ENCODE results near the gene KIF15.

KIF15 gene

GRCh38 chr3:44862226-44862637 is 100.6 kb downstream of the KIF15 start:
- Histone ChIP-seq H3K27ac (ENCODE audit: low read depth, low read length) (peak overlapping the region; percentile 80), H3K4me3 (ENCODE audit: low read depth in 1 of 2, low read length in 2 of 2) (peak overlapping the region; percentile 55 to 77), H3K9me3 (ENCODE audit: low read length) (no peaks in the 10 kb centered on the region), H3K27me3 (ENCODE audit: control insufficient read depth in 1 of 2, insufficient read depth in 2 of 2, low read length in 2 of 2) (no peaks in the 10 kb centered on the region), H3K9ac (ENCODE audit: low read length) (peak overlapping the region; percentile 88), H3K4me1 (ENCODE audit: insufficient read depth, low read length) (peaks cover 12% of the 10 kb centered on the region), H3K36me3 (ENCODE audit: insufficient read depth, low read length) (no peaks in the 10 kb centered on the region)

- H3K27ac ChIP-seq (ENCODE audit: low read depth, low read length): no peak overlapping the region
- no peaks in the 10 kb centered on the region for H3K27me3 ChIP-seq (ENCODE audit: control insufficient read depth in 1 of 2, insufficient read depth in 2 of 2, low read length in 2 of 2)
- H3K4me3 ChIP-seq (ENCODE audit: low read depth in 1 of 2, low read length in 2 of 2): no peak overlapping the region
- no peaks in the 10 kb centered on the region for H3K36me3 ChIP-seq (ENCODE audit: insufficient read depth, low read length)
- H3K9me3 ChIP-seq (ENCODE audit: low read length): no peaks in the 10 kb centered on the region
- peaks cover 12% of the 10 kb centered on the region for H3K4me1 ChIP-seq (ENCODE audit: insufficient read depth, low read length)
- H3K9ac ChIP-seq (ENCODE audit: low read length): no peak overlapping the region
Observed at GRCh38 chr3:44865272-44866035, 103.9 kb downstream of the KIF15 start.

GRCh38 chr3:44867421-44868111 is 106.0 kb downstream of the KIF15 start:
- H3K27ac ChIP-seq (ENCODE audit: low read depth, low read length): no peak overlapping the region
- H3K9me3 ChIP-seq (ENCODE audit: low read length): no peaks in the 10 kb centered on the region
- peaks cover 4% of the 10 kb centered on the region for H3K4me1 ChIP-seq (ENCODE audit: insufficient read depth, low read length)
- no peaks in the 10 kb centered on the region for H3K27me3 ChIP-seq (ENCODE audit: control insufficient read depth in 1 of 2, insufficient read depth in 2 of 2, low read length in 2 of 2)
- no peak overlapping the region for H3K9ac ChIP-seq (ENCODE audit: low read length)
- no peak overlapping the region for H3K4me3 ChIP-seq (ENCODE audit: low read depth in 1 of 2, low read length in 2 of 2)
- no peaks in the 10 kb centered on the region for H3K36me3 ChIP-seq (ENCODE audit: insufficient read depth, low read length)

GRCh38 chr3:44870375-44871061 is 108.9 kb downstream of the KIF15 start:
- no peaks in the 10 kb centered on the region for H3K27me3 ChIP-seq (ENCODE audit: control insufficient read depth in 1 of 2, insufficient read depth in 2 of 2, low read length in 2 of 2)
- no peak overlapping the region for H3K4me3 ChIP-seq (ENCODE audit: low read depth in 1 of 2, low read length in 2 of 2)
- H3K9ac ChIP-seq (ENCODE audit: low read length): no peak overlapping the region
- no peaks in the 10 kb centered on the region for H3K9me3 ChIP-seq (ENCODE audit: low read length)
- no peaks in the 10 kb centered on the region for H3K4me1 ChIP-seq (ENCODE audit: insufficient read depth, low read length)
- no peaks in the 10 kb centered on the region for H3K36me3 ChIP-seq (ENCODE audit: insufficient read depth, low read length)
- no peak overlapping the region for H3K27ac ChIP-seq (ENCODE audit: low read depth, low read length)

- no peaks in the 10 kb centered on the region for H3K4me1 ChIP-seq (ENCODE audit: insufficient read depth, low read length)
- no peak within 1 kb of the TSS for H3K4me3 ChIP-seq (ENCODE audit: low read depth in 1 of 2, low read length in 2 of 2)
- no peaks in the 10 kb centered on the region for H3K27me3 ChIP-seq (ENCODE audit: control insufficient read depth in 1 of 2, insufficient read depth in 2 of 2, low read length in 2 of 2)
- H3K36me3 ChIP-seq (ENCODE audit: insufficient read depth, low read length): no peaks in the 10 kb centered on the region
- H3K9ac ChIP-seq (ENCODE audit: low read length): no peak within 1 kb of the TSS
- no peak within 1 kb of the TSS for H3K27ac ChIP-seq (ENCODE audit: low read depth, low read length)
- H3K9me3 ChIP-seq (ENCODE audit: low read length): no peaks in the 10 kb centered on the region
Observed at GRCh38 chr3:44874308-44874707, 112.7 kb downstream of the KIF15 start, which contains the start of gene TGM4. Gene TGM4, plus strand, starts transcription at chr3:44874608. Its CDS starts 71 bp downstream, at chr3:44874679.

- no peak overlapping the region for H3K9ac ChIP-seq (ENCODE audit: low read length)
- no peak overlapping the region for H3K4me3 ChIP-seq (ENCODE audit: low read depth in 1 of 2, low read length in 2 of 2)
- H3K4me1 ChIP-seq (ENCODE audit: insufficient read depth, low read length): no peaks in the 10 kb centered on the region
- H3K9me3 ChIP-seq (ENCODE audit: low read length): no peaks in the 10 kb centered on the region
- H3K27ac ChIP-seq (ENCODE audit: low read depth, low read length): no peak overlapping the region
- no peaks in the 10 kb centered on the region for H3K27me3 ChIP-seq (ENCODE audit: control insufficient read depth in 1 of 2, insufficient read depth in 2 of 2, low read length in 2 of 2)
- no peaks in the 10 kb centered on the region for H3K36me3 ChIP-seq (ENCODE audit: insufficient read depth, low read length)
Observed at GRCh38 chr3:44875596-44875995, 114.0 kb downstream of the KIF15 start.

GRCh38 chr3:44877333-44877732 is 115.7 kb downstream of the KIF15 start:
- Histone ChIP-seq H3K36me3 (ENCODE audit: insufficient read depth, low read length) (no peaks in the 10 kb centered on the region), H3K4me1 (ENCODE audit: insufficient read depth, low read length) (no peaks in the 10 kb centered on the region), H3K4me3 (ENCODE audit: low read depth in 1 of 2, low read length in 2 of 2) (no peak overlapping the region), H3K27ac (ENCODE audit: low read depth, low read length) (no peak overlapping the region), H3K9ac (ENCODE audit: low read length) (no peak overlapping the region), H3K27me3 (ENCODE audit: control insufficient read depth in 1 of 2, insufficient read depth in 2 of 2, low read length in 2 of 2) (no peaks in the 10 kb centered on the region), H3K9me3 (ENCODE audit: low read length) (no peaks in the 10 kb centered on the region)

GRCh38 chr3:44880284-44880683 is 118.7 kb downstream of the KIF15 start:
- H3K4me1 ChIP-seq (ENCODE audit: insufficient read depth, low read length): no peaks in the 10 kb centered on the region
- H3K27ac ChIP-seq (ENCODE audit: low read depth, low read length): no peak overlapping the region
- no peaks in the 10 kb centered on the region for H3K9me3 ChIP-seq (ENCODE audit: low read length)
- no peaks in the 10 kb centered on the region for H3K36me3 ChIP-seq (ENCODE audit: insufficient read depth, low read length)
- H3K27me3 ChIP-seq (ENCODE audit: control insufficient read depth in 1 of 2, insufficient read depth in 2 of 2, low read length in 2 of 2): no peaks in the 10 kb centered on the region
- H3K4me3 ChIP-seq (ENCODE audit: low read depth in 1 of 2, low read length in 2 of 2): no peak overlapping the region
- no peak overlapping the region for H3K9ac ChIP-seq (ENCODE audit: low read length)

GRCh38 chr3:44883213-44883955 is 121.8 kb downstream of the KIF15 start:
- H3K9me3 ChIP-seq (ENCODE audit: low read length): no peaks in the 10 kb centered on the region
- no peak overlapping the region for H3K9ac ChIP-seq (ENCODE audit: low read length)
- H3K27ac ChIP-seq (ENCODE audit: low read depth, low read length): no peak overlapping the region
- no peaks in the 10 kb centered on the region for H3K36me3 ChIP-seq (ENCODE audit: insufficient read depth, low read length)
- H3K27me3 ChIP-seq (ENCODE audit: control insufficient read depth in 1 of 2, insufficient read depth in 2 of 2, low read length in 2 of 2): no peaks in the 10 kb centered on the region
- H3K4me3 ChIP-seq (ENCODE audit: low read depth in 1 of 2, low read length in 2 of 2): no peak overlapping the region
- no peaks in the 10 kb centered on the region for H3K4me1 ChIP-seq (ENCODE audit: insufficient read depth, low read length)

GRCh38 chr3:44883999-44884431 is 122.4 kb downstream of the KIF15 start:
- no peaks in the 10 kb centered on the region for H3K4me1 ChIP-seq (ENCODE audit: insufficient read depth, low read length)
- no peaks in the 10 kb centered on the region for H3K27me3 ChIP-seq (ENCODE audit: control insufficient read depth in 1 of 2, insufficient read depth in 2 of 2, low read length in 2 of 2)
- H3K9ac ChIP-seq (ENCODE audit: low read length): no peak overlapping the region
- H3K27ac ChIP-seq (ENCODE audit: low read depth, low read length): no peak overlapping the region
- H3K36me3 ChIP-seq (ENCODE audit: insufficient read depth, low read length): no peaks in the 10 kb centered on the region
- H3K9me3 ChIP-seq (ENCODE audit: low read length): no peaks in the 10 kb centered on the region
- H3K4me3 ChIP-seq (ENCODE audit: low read depth in 1 of 2, low read length in 2 of 2): no peak overlapping the region

GRCh38 chr3:44885618-44886017 is 124.0 kb downstream of the KIF15 start:
- H3K4me3 ChIP-seq (ENCODE audit: low read depth in 1 of 2, low read length in 2 of 2): no peak overlapping the region
- H3K9ac ChIP-seq (ENCODE audit: low read length): no peak overlapping the region
- H3K9me3 ChIP-seq (ENCODE audit: low read length): no peaks in the 10 kb centered on the region
- H3K27ac ChIP-seq (ENCODE audit: low read depth, low read length): no peak overlapping the region
- H3K4me1 ChIP-seq (ENCODE audit: insufficient read depth, low read length): no peaks in the 10 kb centered on the region
- no peaks in the 10 kb centered on the region for H3K36me3 ChIP-seq (ENCODE audit: insufficient read depth, low read length)
- no peaks in the 10 kb centered on the region for H3K27me3 ChIP-seq (ENCODE audit: control insufficient read depth in 1 of 2, insufficient read depth in 2 of 2, low read length in 2 of 2)

All from muscle layer of colon (tissue), 2 donors.